Body of pancreas (tissue), 4 donors: ENCODE results near the gene AMIGO3. TPM values are rescaled to one million over a fixed set of nuclear protein-coding genes. Genes with fewer than 3 reads are reported as not detected.

Experiments used
- ATAC-seq: fragments of 150-250 bp; one replicate; pipeline ENCODE4 v1.9.1; 2016
- DNase-seq, 4 donors: peaks; one replicate each; pipeline ENCODE4 v3.0.0-alpha.2; 2019
- H3K27ac ChIP-seq, 4 donors: fragments of 200-600 bp; sonication (generic); 1 replicate in 3 of 4; 2 replicates in 1 of 4; pipeline versions ENCODE4 v1.5.1 to v1.6.1; 2016 to 2019; ENCODE audit warnings: mild to moderate bottlenecking in 1 of 4, mixed read lengths in 1 of 4, moderate library complexity in 1 of 4
- H3K27me3 ChIP-seq, 2 donors: fragments of 200-600 bp; sonication (generic); one replicate each; pipeline ENCODE4 v1.6.0; 2016; ENCODE audit warnings: mild to moderate bottlenecking in 1 of 2
- H3K36me3 ChIP-seq, 2 donors: fragments of 200-600 bp; sonication (generic); replicated peaks in 1 of 2; 2 replicates each; pipeline ENCODE4 v1.5.1; 2016; ENCODE audit warnings: low read depth in 2 of 2; ENCODE audit not compliant: insufficient read depth in 1 of 2
- H3K4me1 ChIP-seq: fragments of 200-600 bp; sonication (generic); one replicate; pipeline ENCODE4 v1.6.0; 2016
- H3K4me3 ChIP-seq, 2 donors: fragments of 200-600 bp; sonication (generic); 1 replicate in 1 of 2; 2 replicates in 1 of 2; pipeline ENCODE4 v1.5.1; 2016 to 2019
- H3K9me3 ChIP-seq, 3 donors: fragments of 200-600 bp; sonication (generic); 1 replicate in 2 of 3; 2 replicates in 1 of 3; pipeline ENCODE4 v1.5.1; 2016
- CTCF ChIP-seq, 7 experiments: fragments of 450-650 bp in 4 of 7; fragments of 200-600 bp in 3 of 7; sonication (generic) in 3 of 7; IDR thresholded peaks; one replicate each; pipeline ENCODE4 v1.5.1; 2016 to 2019; ENCODE audit warnings: antibody characterized with exemption in 7 of 7
- POLR2A ChIP-seq, 3 donors: fragments of 450-650 bp; IDR thresholded peaks; one replicate each; pipeline ENCODE4 v1.6.1; 2016; ENCODE audit warnings: antibody characterized with exemption in 3 of 3, mild to moderate bottlenecking in 2 of 3
- WGBS, 2 donors: methylation state at CpG; one replicate each; pipeline ENCODE4 v1.1.5; 2017; 5-methylcytosine and 5-hydroxymethylcytosine counted together
- intact Hi-C: fragments of 100-400 bp; cut with DNase I; formaldehyde crosslinking; loops from one replicate; pipeline ENCODE4 v1.15.1; 2023
- total RNA-seq, 2 donors: library from RNA; depleted of rRNA; stranded (reverse); fragments of >200 nt; gene quantifications; one replicate each; pipeline ENCODE4 v1.1.0, GENCODE V29; 2016

AMIGO3 gene
- total RNA-seq, 2 donors from 2014 or later = 2.0 to 2.1 TPM

GRCh38 chr3:49733551-49733950 lies 14.1 kb upstream of the AMIGO3 start:
- Histone ChIP-seq H3K27ac (no peak overlapping the region), H3K4me3 (no peak overlapping the region), H3K36me3 (peaks cover 0 to 29% of the 10 kb centered on the region in 2 donors), H3K27me3 (no peaks in the 10 kb centered on the region), H3K4me1 (no peaks in the 10 kb centered on the region), H3K9me3 (no peaks in the 10 kb centered on the region)
- no peak for ATAC-seq
- intact Hi-C loops = no loop called here
- DNase-seq = no peak
- no peak for TF ChIP-seq CTCF (IDR thresholded peaks at IDR 0.05)
- no peak for TF ChIP-seq POLR2A (IDR thresholded peaks at IDR 0.05)
- 87 to 89% methylated on average over 1 of the region's 1 CpG for WGBS, 2 donors

- Histone ChIP-seq H3K4me3 (no peak overlapping the region), H3K4me1 (no peaks in the 10 kb centered on the region), H3K27me3 (no peaks in the 10 kb centered on the region), H3K9me3 (no peaks in the 10 kb centered on the region), H3K36me3 (peaks cover 0 to 25% of the 10 kb centered on the region in 2 donors), H3K27ac (no peak overlapping the region)
- WGBS, 2 donors = 78 to 92% methylated on average over 7 to 11 of the region's 11 CpGs
- DNase-seq (no peak), ATAC-seq (no peak)
- intact Hi-C loops = no loop called here
- no peak for TF ChIP-seq POLR2A (IDR thresholded peaks at IDR 0.05)
- TF ChIP-seq CTCF (IDR thresholded peaks at IDR 0.05) = no peak
Observed at GRCh38 chr3:49732597-49732996, 13.1 kb upstream of the AMIGO3 start.

- H3K27ac ChIP-seq = no peak overlapping the region
- TF ChIP-seq CTCF (IDR thresholded peaks at IDR 0.05) (no peak), POLR2A (IDR thresholded peaks at IDR 0.05) (no peak)
- intact Hi-C loops = no loop called here
- H3K27me3 ChIP-seq = no peaks in the 10 kb centered on the region
- DNase-seq (no peak), ATAC-seq (no peak)
- WGBS, 2 donors = 96 to 100% methylated on average over 4 of the region's 4 CpGs
- H3K4me1 ChIP-seq = peaks cover 8% of the 10 kb centered on the region
- H3K9me3 ChIP-seq = no peaks in the 10 kb centered on the region
- no peak overlapping the region for H3K4me3 ChIP-seq
- peaks cover 0 to 18% of the 10 kb centered on the region in 2 donors for H3K36me3 ChIP-seq
Observed at GRCh38 chr3:49729966-49730609, 10.6 kb upstream of the AMIGO3 start.

- peaks cover 0 to 13% of the 10 kb centered on the region in 2 donors for H3K36me3 ChIP-seq
- ATAC-seq = no peak
- no peak overlapping the region for H3K27ac ChIP-seq
- no peaks in the 10 kb centered on the region for H3K9me3 ChIP-seq
- no peak for DNase-seq
- H3K27me3 ChIP-seq = no peaks in the 10 kb centered on the region
- H3K4me1 ChIP-seq = peaks cover 23% of the 10 kb centered on the region
- WGBS, 2 donors = 94 to 95% methylated on average over 12 to 15 of the region's 15 CpGs
- TF ChIP-seq CTCF (IDR thresholded peaks at IDR 0.05) = no peak
- TF ChIP-seq POLR2A (IDR thresholded peaks at IDR 0.05) = no peak
- H3K4me3 ChIP-seq = no peak overlapping the region
- intact Hi-C loops = no loop called here
Observed at GRCh38 chr3:49727924-49728361, 8.5 kb upstream of the AMIGO3 start.
